H9 (cell line): ENCODE results near the gene CCNY. TPM values are rescaled to one million over a fixed set of nuclear protein-coding genes. Genes with fewer than 3 reads are reported as not detected.

Experiments used
- DNase-seq: peaks from one replicate; pipeline ENCODE4 v3.0.0-alpha.2; 2017
- H2AFZ ChIP-seq: one replicate; pipeline ENCODE4 v1.6.1; 2013; ENCODE audit warnings: mild to moderate bottlenecking, low read length, control low read depth, moderate library complexity
- H2AK5ac ChIP-seq: 2 replicates; pipeline ENCODE4 v1.6.1; 2013; ENCODE audit warnings: low read length, control low read depth, mixed read lengths; ENCODE audit not compliant: insufficient read length
- H2BK120ac ChIP-seq: one replicate; pipeline ENCODE4 v1.6.1; 2013; ENCODE audit warnings: low read depth, mild to moderate bottlenecking, low read length, control low read depth, inconsistent platforms; ENCODE audit not compliant: poor library complexity, severe bottlenecking
- H2BK12ac ChIP-seq: 2 replicates; pipeline ENCODE4 v1.6.1; 2013; ENCODE audit warnings: low read length, control low read depth, mixed read lengths, low read depth; ENCODE audit not compliant: insufficient read length
- H2BK15ac ChIP-seq: 2 replicates; pipeline ENCODE4 v1.6.1; 2013; ENCODE audit warnings: low read depth, low read length, control low read depth
- H2BK20ac ChIP-seq: one replicate; pipeline ENCODE4 v1.6.1; 2013; ENCODE audit warnings: low read depth, mild to moderate bottlenecking, low read length, control low read depth, inconsistent platforms; ENCODE audit not compliant: poor library complexity, severe bottlenecking
- H2BK5ac ChIP-seq: 2 replicates; pipeline ENCODE4 v1.6.1; 2013; ENCODE audit warnings: low read length, control low read depth, mixed read lengths; ENCODE audit not compliant: insufficient read length
- H3K14ac ChIP-seq: 2 replicates; pipeline ENCODE4 v1.6.1; 2013; ENCODE audit warnings: low read length, control low read depth; ENCODE audit not compliant: insufficient read depth
- H3K18ac ChIP-seq: 2 replicates; pipeline ENCODE4 v1.6.1; 2013; ENCODE audit warnings: low read depth, mild to moderate bottlenecking, mixed read lengths, low read length, control low read depth; ENCODE audit not compliant: insufficient read length
- H3K23ac ChIP-seq: 2 replicates; pipeline ENCODE4 v1.6.1; 2013; ENCODE audit warnings: low read length, control low read depth, mixed read lengths, low read depth; ENCODE audit not compliant: insufficient read length
- H3K23me2 ChIP-seq: 2 replicates; pipeline ENCODE4 v1.6.1; 2013; ENCODE audit warnings: low read depth, mild to moderate bottlenecking, mixed read lengths, low read length, control low read depth; ENCODE audit not compliant: insufficient read length, poor library complexity, severe bottlenecking
- H3K27ac ChIP-seq: 2 replicates; pipeline ENCODE4 v1.5.1; 2013; ENCODE audit warnings: low read length, control low read depth, mixed read lengths, low read depth; ENCODE audit not compliant: insufficient read length
- H3K27me3 ChIP-seq: 2 replicates; pipeline ENCODE4 v1.6.1; 2013; ENCODE audit warnings: low read length, control low read depth, inconsistent platforms; ENCODE audit not compliant: insufficient read depth
- H3K4ac ChIP-seq: 2 replicates; pipeline ENCODE4 v1.6.1; 2013; ENCODE audit warnings: low read depth, mild to moderate bottlenecking, control low read depth, inconsistent platforms, low read length, moderate library complexity
- H3K4me1 ChIP-seq: 2 replicates; pipeline ENCODE4 v1.6.1; 2013; ENCODE audit warnings: low read length, control low read depth, inconsistent platforms; ENCODE audit not compliant: insufficient read depth
- H3K4me2 ChIP-seq: 2 replicates; pipeline ENCODE4 v1.6.1; 2013; ENCODE audit warnings: low read length, control low read depth, mixed read lengths; ENCODE audit not compliant: insufficient read length, insufficient read depth
- H3K56ac ChIP-seq: 2 replicates; pipeline ENCODE4 v1.6.1; 2013; ENCODE audit warnings: low read depth, mild to moderate bottlenecking, mixed read lengths, low read length, control low read depth; ENCODE audit not compliant: insufficient read length
- H3K79me1 ChIP-seq: 2 replicates; pipeline ENCODE4 v1.6.1; 2013; ENCODE audit warnings: low read depth, mild to moderate bottlenecking, moderate library complexity, low read length, control low read depth, inconsistent platforms; ENCODE audit not compliant: insufficient read depth, poor library complexity, severe bottlenecking
- H3K79me2 ChIP-seq: 2 replicates; pipeline ENCODE4 v1.6.1; 2013; ENCODE audit warnings: low read length, control low read depth, inconsistent platforms; ENCODE audit not compliant: insufficient read depth
- H3K9ac ChIP-seq: 2 replicates; pipeline ENCODE4 v1.6.1; 2013; ENCODE audit warnings: low read length, control low read depth, mixed read lengths; ENCODE audit not compliant: insufficient read length; ENCODE audit errors: extremely low read depth
- H3K9me3 ChIP-seq: one replicate; pipeline ENCODE4 v1.6.1; 2013; ENCODE audit warnings: low read depth, low read length, inconsistent platforms; ENCODE audit not compliant: control insufficient read depth
- H3T11ph ChIP-seq: one replicate; pipeline ENCODE4 v1.6.1; 2013; ENCODE audit warnings: mild to moderate bottlenecking, low read length, control low read depth, inconsistent platforms
- H4K20me1 ChIP-seq: one replicate; pipeline ENCODE4 v1.6.1; 2013; ENCODE audit not compliant: control insufficient read depth, insufficient read length, insufficient read depth
- H4K5ac ChIP-seq: 2 replicates; pipeline ENCODE4 v1.6.1; 2013; ENCODE audit warnings: low read depth, mild to moderate bottlenecking, mixed read lengths, low read length, control low read depth; ENCODE audit not compliant: insufficient read length
- H4K8ac ChIP-seq: replicated peaks from 2 replicates; pipeline ENCODE4 v1.6.1; 2013; ENCODE audit warnings: low read length, control low read depth, mixed read lengths, low read depth; ENCODE audit not compliant: insufficient read length
- H4K91ac ChIP-seq: 2 replicates; pipeline ENCODE4 v1.6.1; 2013; ENCODE audit warnings: low read depth, mild to moderate bottlenecking, moderate library complexity, mixed read lengths, low read length, control low read depth; ENCODE audit not compliant: insufficient read length
- H3K27ac Mint-ChIP-seq, 3 experiments: 2 replicates in 2 of 3; 3 replicates in 1 of 3; pipeline ENCODE4 v1.8.0; 2020 to 2021; ENCODE audit warnings: mixed read lengths in 3 of 3, mild to moderate bottlenecking in 1 of 3, moderate library complexity in 1 of 3
- H3K27me3 Mint-ChIP-seq: 2 replicates; pipeline ENCODE4 v1.8.0; 2021; ENCODE audit warnings: low read depth, mild to moderate bottlenecking, moderate library complexity, mixed read lengths
- H3K36me3 Mint-ChIP-seq, 3 experiments: 2 replicates in 2 of 3; 3 replicates in 1 of 3; pipeline ENCODE4 v1.8.0; 2020 to 2021; ENCODE audit warnings: low read depth in 3 of 3, mixed read lengths in 3 of 3; ENCODE audit not compliant: insufficient read depth in 1 of 3
- H3K4me1 Mint-ChIP-seq, 2 experiments: 2 replicates each; pipeline ENCODE4 v1.8.0; 2020; ENCODE audit warnings: mixed read lengths in 2 of 2
- H3K4me3 Mint-ChIP-seq, 2 experiments: 2 replicates in 1 of 2; 3 replicates in 1 of 2; pipeline ENCODE4 v1.8.0; 2020 to 2021; ENCODE audit warnings: mild to moderate bottlenecking in 2 of 2, mixed read lengths in 2 of 2, moderate library complexity in 1 of 2
- H3K9me3 Mint-ChIP-seq, 2 experiments: 2 replicates in 1 of 2; 3 replicates in 1 of 2; pipeline ENCODE4 v1.8.0; 2020; ENCODE audit warnings: mild to moderate bottlenecking in 2 of 2, mixed read lengths in 2 of 2, moderate library complexity in 1 of 2
- WGBS: extraction: QIAGEN DNeasy Blood & Tissue Kit; methylation state at CpG from one replicate; pipeline ENCODE4 v1.1.7; 2013; ENCODE audit warnings: missing lambda C conversion rate, low lambda C conversion rate, mixed read lengths; ENCODE audit not compliant: insufficient read length; ENCODE audit errors: extremely low coverage; 5-methylcytosine and 5-hydroxymethylcytosine counted together
- total RNA-seq: library from RNA; stranded (reverse); gene quantifications from 2 replicates; pipeline ENCODE4 v1.2.1, GENCODE V29; 2021
- TF ChIP-seq, protein P1 (sequence below): fragments of 200-600 bp; sonication (generic); conservative IDR thresholded peaks from 3 replicates; pipeline ENCODE4 v1.8.0; 2021; ENCODE audit warnings: antibody characterized with exemption, mild to moderate bottlenecking

Gene CCNY
- total RNA-seq, 1 experiment from 2014 or later, result 62.1 TPM

DNA sequence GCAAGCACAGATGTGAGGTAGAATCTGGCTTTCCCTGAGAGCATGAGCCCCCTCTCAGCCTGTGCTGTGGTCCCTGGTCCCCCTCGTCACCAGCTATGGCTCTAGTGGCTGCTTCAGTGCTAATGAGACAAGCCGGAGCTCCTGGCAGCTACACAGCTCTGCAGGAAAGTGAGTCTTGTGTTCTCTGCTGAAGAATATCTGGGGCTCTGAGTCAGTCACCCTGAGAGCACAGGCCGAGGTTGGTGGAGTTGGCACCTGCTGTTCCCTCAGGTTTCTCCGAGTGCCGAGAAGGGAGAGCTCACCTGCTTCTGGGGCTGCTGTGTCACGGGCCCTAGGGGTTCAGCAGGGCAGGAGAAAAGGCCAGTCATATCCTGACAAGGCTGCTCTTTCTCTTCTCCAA lies 231.6 kb downstream of the CCNY start:
- WGBS, result no CpG with 5 or more reads among the region's 6 CpGs
- peak overlapping the region in 2 of 3 experiments; percentile 51 to 76; a peak in 3 of 7 replicates for H3K27ac Mint-ChIP-seq
- H3K9me3 Mint-ChIP-seq, result no peaks in the 10 kb centered on the region

More for the DNA sequence above, 231.6 kb downstream of the CCNY start:
- Histone ChIP-seq H2BK20ac (no peak overlapping the region), H3K4ac (no peak overlapping the region), H3T11ph (no peak overlapping the region), H3K4me2 (no peak overlapping the region), H4K8ac (no peak overlapping the region), H4K5ac (no peak overlapping the region), H2BK120ac (no peak overlapping the region), H3K9me3 (no peaks in the 10 kb centered on the region), H4K20me1 (no peaks in the 10 kb centered on the region), H3K27ac (no peak overlapping the region), H3K4me1 (no peaks in the 10 kb centered on the region), H3K79me1 (no peaks in the 10 kb centered on the region), H3K23ac (no peak overlapping the region), H4K91ac (no peak overlapping the region), H2AK5ac (no peak overlapping the region), H3K14ac (no peak overlapping the region), H2BK5ac (no peak overlapping the region), H2BK15ac (no peak overlapping the region), H3K56ac (no peak overlapping the region), H2BK12ac (no peak overlapping the region), H3K27me3 (no peaks in the 10 kb centered on the region), H3K18ac (no peak overlapping the region), H3K23me2 (no peaks in the 10 kb centered on the region), H3K79me2 (no peaks in the 10 kb centered on the region), H2AFZ (no peak overlapping the region), H3K9ac (no peak overlapping the region)
- H3K36me3 Mint-ChIP-seq, result peaks cover 11 to 39% (median 12%) of the 10 kb centered on the region in 3 experiments
- no peak for DNase-seq
- H3K27me3 Mint-ChIP-seq, result no peaks in the 10 kb centered on the region
- peaks cover 4% of the 10 kb centered on the region in 2 experiments; a peak in 2 of 4 replicates for H3K4me1 Mint-ChIP-seq
- no peak overlapping the region for H3K4me3 Mint-ChIP-seq
- TF ChIP-seq, protein P1, sequence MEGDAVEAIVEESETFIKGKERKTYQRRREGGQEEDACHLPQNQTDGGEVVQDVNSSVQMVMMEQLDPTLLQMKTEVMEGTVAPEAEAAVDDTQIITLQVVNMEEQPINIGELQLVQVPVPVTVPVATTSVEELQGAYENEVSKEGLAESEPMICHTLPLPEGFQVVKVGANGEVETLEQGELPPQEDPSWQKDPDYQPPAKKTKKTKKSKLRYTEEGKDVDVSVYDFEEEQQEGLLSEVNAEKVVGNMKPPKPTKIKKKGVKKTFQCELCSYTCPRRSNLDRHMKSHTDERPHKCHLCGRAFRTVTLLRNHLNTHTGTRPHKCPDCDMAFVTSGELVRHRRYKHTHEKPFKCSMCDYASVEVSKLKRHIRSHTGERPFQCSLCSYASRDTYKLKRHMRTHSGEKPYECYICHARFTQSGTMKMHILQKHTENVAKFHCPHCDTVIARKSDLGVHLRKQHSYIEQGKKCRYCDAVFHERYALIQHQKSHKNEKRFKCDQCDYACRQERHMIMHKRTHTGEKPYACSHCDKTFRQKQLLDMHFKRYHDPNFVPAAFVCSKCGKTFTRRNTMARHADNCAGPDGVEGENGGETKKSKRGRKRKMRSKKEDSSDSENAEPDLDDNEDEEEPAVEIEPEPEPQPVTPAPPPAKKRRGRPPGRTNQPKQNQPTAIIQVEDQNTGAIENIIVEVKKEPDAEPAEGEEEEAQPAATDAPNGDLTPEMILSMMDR, result no peak
